ENCODE results near the gene AOPEP.

The AOPEP gene

DNA sequence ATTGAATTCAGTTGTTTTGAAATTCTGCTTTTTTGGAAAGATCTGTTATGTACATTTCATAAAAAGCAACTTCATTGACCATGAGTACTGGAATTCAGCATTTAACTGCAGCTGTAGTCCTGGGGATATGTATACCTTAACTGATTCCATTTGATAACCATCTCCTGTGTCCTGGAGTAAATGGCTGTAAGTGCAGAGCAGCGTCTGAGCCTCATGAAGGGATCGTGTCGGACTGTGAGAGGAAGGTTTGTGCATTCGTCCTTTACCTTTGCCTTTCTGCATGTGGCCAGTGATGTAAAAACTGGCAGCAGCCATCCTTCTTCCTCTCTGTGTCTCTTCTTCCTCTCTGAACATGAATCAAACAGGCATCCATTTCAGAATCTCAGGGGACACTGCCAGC lies 303.8 kb downstream of the AOPEP start:
- TF ChIP-seq, protein P1, sequence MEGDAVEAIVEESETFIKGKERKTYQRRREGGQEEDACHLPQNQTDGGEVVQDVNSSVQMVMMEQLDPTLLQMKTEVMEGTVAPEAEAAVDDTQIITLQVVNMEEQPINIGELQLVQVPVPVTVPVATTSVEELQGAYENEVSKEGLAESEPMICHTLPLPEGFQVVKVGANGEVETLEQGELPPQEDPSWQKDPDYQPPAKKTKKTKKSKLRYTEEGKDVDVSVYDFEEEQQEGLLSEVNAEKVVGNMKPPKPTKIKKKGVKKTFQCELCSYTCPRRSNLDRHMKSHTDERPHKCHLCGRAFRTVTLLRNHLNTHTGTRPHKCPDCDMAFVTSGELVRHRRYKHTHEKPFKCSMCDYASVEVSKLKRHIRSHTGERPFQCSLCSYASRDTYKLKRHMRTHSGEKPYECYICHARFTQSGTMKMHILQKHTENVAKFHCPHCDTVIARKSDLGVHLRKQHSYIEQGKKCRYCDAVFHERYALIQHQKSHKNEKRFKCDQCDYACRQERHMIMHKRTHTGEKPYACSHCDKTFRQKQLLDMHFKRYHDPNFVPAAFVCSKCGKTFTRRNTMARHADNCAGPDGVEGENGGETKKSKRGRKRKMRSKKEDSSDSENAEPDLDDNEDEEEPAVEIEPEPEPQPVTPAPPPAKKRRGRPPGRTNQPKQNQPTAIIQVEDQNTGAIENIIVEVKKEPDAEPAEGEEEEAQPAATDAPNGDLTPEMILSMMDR (IDR thresholded peaks at IDR 0.05; ENCODE audit: insufficient read depth, low read length, poor library complexity, severe bottlenecking), result no peak
- H3K27me3 ChIP-seq (replicated peaks; ENCODE audit: control insufficient read depth, insufficient read depth, low read length), result no peaks in the 10 kb centered on the region
- DNase-seq (ENCODE audit: extremely low read depth, insufficient read length), result no peak
- H3K36me3 ChIP-seq (ENCODE audit: control insufficient read depth, insufficient read depth, low read length), result peaks cover 2% of the 10 kb centered on the region; the same call in 1 of the 2 replicates
- no peak overlapping the region for H3K4me3 ChIP-seq (replicated peaks; ENCODE audit: low read depth, low read length)

DNA sequence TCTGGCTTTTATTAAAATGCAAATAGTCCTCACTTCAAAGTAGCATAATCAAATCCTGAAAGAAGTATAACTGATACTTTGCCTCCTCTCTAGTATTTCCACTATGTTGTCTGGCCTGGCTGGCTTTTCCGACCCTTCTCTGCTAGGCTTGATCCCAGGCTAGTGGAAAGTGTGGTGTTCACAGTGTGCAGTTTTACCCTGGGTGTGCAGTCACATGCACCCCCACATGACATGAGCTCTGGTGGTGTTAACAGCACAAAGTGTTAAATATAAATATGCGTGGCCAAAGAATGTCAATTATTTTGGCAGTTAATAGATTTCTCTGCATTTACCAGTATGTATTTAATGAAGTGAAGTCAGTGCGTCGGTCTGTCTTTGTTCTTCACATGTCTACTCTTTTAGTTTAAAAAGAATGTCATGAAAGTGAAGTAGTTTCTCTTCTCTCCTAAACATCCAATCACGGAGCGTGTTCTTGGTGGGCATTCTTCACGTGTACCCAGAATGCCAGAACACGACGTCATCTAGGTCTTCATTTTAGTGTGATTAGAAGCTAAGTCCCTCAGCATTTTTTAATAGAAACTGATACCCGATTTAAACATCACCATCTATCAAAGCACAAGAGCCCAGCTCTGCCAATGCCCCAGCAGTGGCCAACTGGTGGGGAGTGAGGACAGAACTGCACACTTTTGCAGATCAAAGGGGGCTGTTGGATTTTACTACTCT lies 304.6 kb downstream of the AOPEP start:
- DNase-seq (ENCODE audit: extremely low read depth, insufficient read length), result no peak
- Histone ChIP-seq H3K27me3 (replicated peaks; ENCODE audit: control insufficient read depth, insufficient read depth, low read length) (no peaks in the 10 kb centered on the region), H3K4me3 (replicated peaks; ENCODE audit: low read depth, low read length) (no peak overlapping the region), H3K36me3 (ENCODE audit: control insufficient read depth, insufficient read depth, low read length) (peaks cover 2% of the 10 kb centered on the region; the same call in 1 of the 2 replicates)
- TF ChIP-seq, protein P1 (IDR thresholded peaks at IDR 0.05; ENCODE audit: insufficient read depth, low read length, poor library complexity, severe bottlenecking), result no peak

DNA sequence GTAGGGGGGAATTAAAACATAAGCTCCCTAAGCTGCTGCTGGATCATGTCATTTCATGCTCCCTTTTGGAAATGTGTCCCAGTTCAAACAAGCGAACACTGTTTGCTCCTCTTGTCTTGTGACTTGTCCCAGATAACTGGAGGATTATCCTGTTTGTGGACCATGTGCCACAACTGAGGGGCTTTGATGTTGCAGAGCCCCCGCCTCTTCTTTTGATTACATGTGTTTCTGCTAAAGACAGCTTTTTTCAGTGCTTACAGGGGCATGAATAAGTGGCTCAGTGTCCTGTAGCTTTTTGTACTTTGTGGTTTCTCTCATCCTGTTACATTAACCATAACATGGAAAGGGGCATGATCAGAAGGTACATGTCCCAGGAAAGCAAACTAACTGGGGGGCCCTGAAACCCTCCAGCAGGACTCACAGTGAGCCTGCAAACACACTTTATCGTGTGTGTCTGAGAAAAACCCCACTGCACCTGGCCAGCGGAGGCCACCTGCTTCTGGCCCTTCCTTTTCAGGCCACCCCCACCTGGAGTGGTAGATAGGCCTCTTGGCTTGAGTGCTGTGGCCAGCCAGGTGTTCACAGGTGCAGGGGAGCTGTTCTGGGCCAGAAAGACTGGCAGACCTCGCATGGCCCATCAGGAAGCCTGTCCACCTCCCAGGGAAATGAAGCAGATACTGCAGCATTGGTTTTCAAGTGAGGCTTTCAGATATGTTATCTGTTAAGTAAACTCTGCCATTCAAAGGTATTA lies 305.4 kb downstream of the AOPEP start:
- Histone ChIP-seq H3K4me3 (replicated peaks; ENCODE audit: low read depth, low read length) (no peak overlapping the region), H3K27me3 (replicated peaks; ENCODE audit: control insufficient read depth, insufficient read depth, low read length) (no peaks in the 10 kb centered on the region), H3K36me3 (ENCODE audit: control insufficient read depth, insufficient read depth, low read length) (peaks cover 2% of the 10 kb centered on the region; the same call in 1 of the 2 replicates)
- no peak for DNase-seq (ENCODE audit: extremely low read depth, insufficient read length)
- TF ChIP-seq, protein P1 (IDR thresholded peaks at IDR 0.05; ENCODE audit: insufficient read depth, low read length, poor library complexity, severe bottlenecking), result no peak

DNA sequence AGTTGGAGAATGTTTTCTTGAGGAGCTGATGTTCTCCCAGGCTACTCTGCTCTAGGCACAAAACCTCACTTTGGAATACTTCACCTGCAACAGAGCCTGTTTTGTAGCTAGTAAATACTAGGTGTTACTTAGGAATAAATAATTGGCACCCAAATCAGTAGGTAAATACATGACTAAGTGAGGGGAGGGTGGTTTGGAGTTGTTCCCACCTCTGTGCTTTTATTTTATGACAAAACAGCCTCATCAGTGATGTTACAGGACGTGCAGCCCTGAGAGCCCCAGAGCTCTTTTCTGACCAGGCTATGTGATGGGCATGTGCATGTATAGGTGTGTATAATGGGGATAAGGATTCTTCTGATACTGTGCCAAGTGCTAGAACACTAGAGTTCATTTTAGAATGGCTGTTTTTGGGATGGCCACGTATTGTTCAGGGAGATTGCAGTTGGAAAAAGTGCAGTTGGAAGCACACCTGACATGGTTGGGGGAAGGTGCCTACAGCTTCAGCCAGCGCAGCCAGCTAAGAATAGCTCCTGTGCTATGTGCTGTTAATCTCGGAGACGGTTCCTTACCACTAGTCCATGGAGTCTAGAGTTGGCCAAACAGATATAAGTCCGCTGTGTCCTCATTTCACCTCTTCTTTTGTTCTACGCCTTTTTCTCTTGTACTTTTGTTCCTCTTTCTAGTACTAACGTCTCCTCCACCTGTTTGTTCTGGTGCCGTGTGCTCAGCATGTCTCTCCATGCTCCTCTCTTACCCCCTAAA lies 306.3 kb downstream of the AOPEP start:
- TF ChIP-seq, protein P1 (IDR thresholded peaks at IDR 0.05; ENCODE audit: insufficient read depth, low read length, poor library complexity, severe bottlenecking), result no peak
- no peak for DNase-seq (ENCODE audit: extremely low read depth, insufficient read length)
- Histone ChIP-seq H3K36me3 (ENCODE audit: control insufficient read depth, insufficient read depth, low read length) (peaks cover 2% of the 10 kb centered on the region; the same call in 1 of the 2 replicates), H3K27me3 (replicated peaks; ENCODE audit: control insufficient read depth, insufficient read depth, low read length) (no peaks in the 10 kb centered on the region), H3K4me3 (replicated peaks; ENCODE audit: low read depth, low read length) (no peak overlapping the region)

DNA sequence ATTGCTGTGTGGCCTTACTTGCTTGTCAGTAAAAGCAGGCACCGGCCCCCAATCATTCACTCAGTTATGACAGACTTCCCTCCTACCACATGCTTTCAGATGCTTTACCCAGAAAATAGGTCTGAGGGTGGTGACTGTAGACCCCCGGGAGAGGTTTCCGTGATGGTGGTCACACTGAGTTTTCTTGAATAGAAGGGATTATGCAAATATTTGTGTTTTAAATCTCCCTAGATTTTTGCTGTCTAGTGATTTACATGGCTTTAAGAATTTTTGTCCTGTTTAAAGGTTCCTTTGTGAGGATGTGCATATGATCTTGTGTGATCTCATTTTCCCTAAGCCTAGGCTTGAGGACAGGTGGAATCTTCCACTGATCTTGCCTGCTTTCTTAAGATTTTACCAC lies 309.3 kb downstream of the AOPEP start:
- no peaks in the 10 kb centered on the region for H3K27me3 ChIP-seq (replicated peaks; ENCODE audit: control insufficient read depth, insufficient read depth, low read length)
- TF ChIP-seq, protein P1 (IDR thresholded peaks at IDR 0.05; ENCODE audit: insufficient read depth, low read length, poor library complexity, severe bottlenecking), result no peak
- H3K36me3 ChIP-seq (ENCODE audit: control insufficient read depth, insufficient read depth, low read length), result no peaks in the 10 kb centered on the region
- DNase-seq (ENCODE audit: extremely low read depth, insufficient read length), result no peak
- H3K4me3 ChIP-seq (replicated peaks; ENCODE audit: low read depth, low read length), result no peak overlapping the region

All from GM06990 (cell line).